ENCODE results near the gene IER3IP1.

DNA sequence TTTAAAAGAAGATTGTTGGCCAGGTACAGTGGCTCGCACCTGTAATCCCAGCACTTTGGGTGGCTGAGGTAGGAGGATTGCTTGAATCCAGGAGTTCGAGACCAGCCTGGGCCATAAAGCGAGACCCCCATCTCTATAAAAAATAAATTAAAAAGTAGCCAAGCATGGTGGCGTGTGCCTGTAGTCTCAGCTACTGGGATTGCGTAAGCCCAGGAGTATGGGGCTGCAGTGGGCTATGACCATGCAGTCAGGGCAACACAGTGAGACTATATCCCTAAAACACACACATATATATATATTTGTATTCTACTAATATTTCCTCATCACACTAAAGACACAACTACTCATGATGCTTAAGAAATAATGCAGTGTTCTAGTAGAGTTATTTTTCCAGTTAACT, 33.0 kb downstream of the IER3IP1 start:
- TF ChIP-seq, protein P1, sequence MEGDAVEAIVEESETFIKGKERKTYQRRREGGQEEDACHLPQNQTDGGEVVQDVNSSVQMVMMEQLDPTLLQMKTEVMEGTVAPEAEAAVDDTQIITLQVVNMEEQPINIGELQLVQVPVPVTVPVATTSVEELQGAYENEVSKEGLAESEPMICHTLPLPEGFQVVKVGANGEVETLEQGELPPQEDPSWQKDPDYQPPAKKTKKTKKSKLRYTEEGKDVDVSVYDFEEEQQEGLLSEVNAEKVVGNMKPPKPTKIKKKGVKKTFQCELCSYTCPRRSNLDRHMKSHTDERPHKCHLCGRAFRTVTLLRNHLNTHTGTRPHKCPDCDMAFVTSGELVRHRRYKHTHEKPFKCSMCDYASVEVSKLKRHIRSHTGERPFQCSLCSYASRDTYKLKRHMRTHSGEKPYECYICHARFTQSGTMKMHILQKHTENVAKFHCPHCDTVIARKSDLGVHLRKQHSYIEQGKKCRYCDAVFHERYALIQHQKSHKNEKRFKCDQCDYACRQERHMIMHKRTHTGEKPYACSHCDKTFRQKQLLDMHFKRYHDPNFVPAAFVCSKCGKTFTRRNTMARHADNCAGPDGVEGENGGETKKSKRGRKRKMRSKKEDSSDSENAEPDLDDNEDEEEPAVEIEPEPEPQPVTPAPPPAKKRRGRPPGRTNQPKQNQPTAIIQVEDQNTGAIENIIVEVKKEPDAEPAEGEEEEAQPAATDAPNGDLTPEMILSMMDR (IDR thresholded peaks at IDR 0.05; ENCODE audit: insufficient read depth, low read depth, low read length): no peak
- TF ChIP-seq EZH2 (IDR thresholded peaks at IDR 0.05; ENCODE audit: insufficient read depth, low read length): no peak

Measured in astrocyte (in vitro differentiated cells and primary cell).